HEK293 (cell line): ENCODE data around the gene FOXP3.

Experiments
- BCL11B ChIP-seq: fragments of 450-650 bp; formaldehyde crosslinking; IDR thresholded peaks from 2 replicates; pipeline ENCODE4 v1.5.1; 2016; ENCODE audit warnings: low read depth, missing biosample characterization, missing genetic modification characterization
- CTCF ChIP-seq: fragments of 450-650 bp; formaldehyde crosslinking; IDR thresholded peaks from 2 replicates; pipeline ENCODE4 v1.5.1; 2016; ENCODE audit warnings: missing biosample characterization, missing genetic modification characterization
- SCRT1 ChIP-seq: fragments of 450-650 bp; formaldehyde crosslinking; IDR thresholded peaks from 2 replicates; pipeline ENCODE4 v1.5.1; 2016; ENCODE audit warnings: missing biosample characterization, missing genetic modification characterization, borderline replicate concordance
- ZBTB11 ChIP-seq: fragments of 450-650 bp; formaldehyde crosslinking; conservative IDR thresholded peaks from 2 replicates; pipeline ENCODE4 v1.5.1; 2016; ENCODE audit warnings: low read depth, missing biosample characterization, missing genetic modification characterization
- ZNF274 ChIP-seq, 2 experiments: fragments of 200-500 bp in 1 of 2; fragments of 450-650 bp in 1 of 2; sonication (Bioruptor generic) in 1 of 2; formaldehyde crosslinking in 1 of 2; IDR thresholded peaks; 2 replicates each; pipeline versions ENCODE4 v1.5.1 to v1.6.1; 2014 to 2016; ENCODE audit warnings: borderline replicate concordance in 1 of 2, inconsistent platforms in 1 of 2, low read length in 1 of 2, missing biosample characterization in 1 of 2, missing genetic modification characterization in 1 of 2
- ZNF292 ChIP-seq: fragments of 450-650 bp; formaldehyde crosslinking; IDR thresholded peaks from 2 replicates; pipeline ENCODE4 v1.5.1; 2016; ENCODE audit warnings: low read depth, missing biosample characterization, missing genetic modification characterization, borderline replicate concordance
- ZNF311 ChIP-seq: fragments of 450-650 bp; formaldehyde crosslinking; IDR thresholded peaks from 2 replicates; pipeline ENCODE4 v1.5.1; 2017; ENCODE audit warnings: missing biosample characterization, missing genetic modification characterization, borderline replicate concordance
- ZNF416 ChIP-seq: fragments of 450-650 bp; formaldehyde crosslinking; IDR thresholded peaks from 2 replicates; pipeline ENCODE4 v1.5.1; 2016; ENCODE audit warnings: missing biosample characterization, missing genetic modification characterization
- ZNF426 ChIP-seq: fragments of 450-650 bp; formaldehyde crosslinking; IDR thresholded peaks from 2 replicates; pipeline ENCODE4 v1.5.1; 2017; ENCODE audit warnings: missing biosample characterization, missing genetic modification characterization, mild to moderate bottlenecking, inconsistent platforms, moderate library complexity
- ZNF580 ChIP-seq: fragments of 450-650 bp; formaldehyde crosslinking; IDR thresholded peaks from 2 replicates; pipeline ENCODE4 v1.5.1; 2016; ENCODE audit warnings: missing biosample characterization, missing genetic modification characterization
- ZSCAN30 ChIP-seq: fragments of 450-650 bp; IDR thresholded peaks from 2 replicates; pipeline ENCODE4 v1.5.1; 2018; ENCODE audit warnings: missing biosample characterization, mild to moderate bottlenecking, missing genetic modification characterization, moderate library complexity

- TF ChIP-seq ZNF274 (IDR thresholded peaks at IDR 0.05; ENCODE audit: low read length) (no peak), ZNF274 (tag by site-specific recombination; IDR thresholded peaks at IDR 0.05; ENCODE audit: borderline replicate concordance) (no peak), SCRT1 (no peak), ZNF416 (no peak), BCL11B (tag by site-specific recombination) (no peak), ZSCAN30 (tag by site-specific recombination) (no peak), ZNF311 (tag by site-specific recombination) (no peak), ZBTB11 (no peak), CTCF (tag by site-specific recombination) (no peak), ZNF292 (tag by site-specific recombination) (no peak), ZNF580 (tag by site-specific recombination) (no peak), ZNF426 (tag by site-specific recombination) (no peak)
Measured at GRCh38 chrX:49202022-49202421, 62.5 kb downstream of the FOXP3 start.
